DOHH2 (cell line): Measurements from ENCODE around the gene CHN2.
"Not testable (repeated sequence)": the region's sequence is repeated elsewhere in the genome, so short reads cannot be mapped to it uniquely, and the experiment has no call there.

Experiments
- H3F3A ChIP-seq: fragments of 200-600 bp; sonication (generic), shearing (Covaris generic); 2 replicates; pipeline ENCODE4 v1.6.0; 2016; ENCODE audit warnings: antibody characterized with exemption, mild to moderate bottlenecking; ENCODE audit not compliant: control insufficient read depth, insufficient read depth
- H3K27ac ChIP-seq: fragments of 200-600 bp; sonication (generic); 2 replicates; pipeline ENCODE4 v1.5.1; 2014; ENCODE audit warnings: low read depth, mild to moderate bottlenecking, low read length, moderate library complexity
- H3K27me3 ChIP-seq: fragments of 200-600 bp; sonication (generic); 2 replicates; pipeline ENCODE4 v1.6.1; 2014; ENCODE audit warnings: mild to moderate bottlenecking, low read length, mixed read lengths; ENCODE audit not compliant: control insufficient read depth
- H3K36me3 ChIP-seq: fragments of 200-600 bp; sonication (generic); 2 replicates; pipeline ENCODE4 v1.6.1; 2014; ENCODE audit warnings: mild to moderate bottlenecking, low read length, moderate library complexity, mixed read lengths; ENCODE audit not compliant: control insufficient read depth
- H3K4me1 ChIP-seq: fragments of 200-600 bp; sonication (generic); 2 replicates; pipeline ENCODE4 v1.6.1; 2014; ENCODE audit warnings: mild to moderate bottlenecking, low read length, mixed read lengths; ENCODE audit not compliant: control insufficient read depth
- H3K4me2 ChIP-seq: fragments of 200-600 bp; sonication (generic); 2 replicates; pipeline ENCODE4 v1.6.0; 2014; ENCODE audit warnings: mild to moderate bottlenecking, low read length, moderate library complexity
- H3K4me3 ChIP-seq: fragments of 200-600 bp; sonication (generic); 2 replicates; pipeline ENCODE4 v1.5.1; 2014; ENCODE audit warnings: mild to moderate bottlenecking, low read length, mixed read lengths
- H3K79me2 ChIP-seq: fragments of 200-600 bp; sonication (generic); 2 replicates; pipeline ENCODE4 v1.6.1; 2014; ENCODE audit warnings: mild to moderate bottlenecking, low read length, mixed read lengths; ENCODE audit not compliant: control insufficient read depth
- H3K9me2 ChIP-seq: fragments of 200-600 bp; sonication (generic); replicated peaks from 2 replicates; pipeline ENCODE4 v1.6.1; 2014; ENCODE audit warnings: mild to moderate bottlenecking, low read length, mixed read lengths; ENCODE audit not compliant: control insufficient read depth
- H3K9me3 ChIP-seq: fragments of 200-600 bp; sonication (generic); 2 replicates; pipeline ENCODE4 v1.6.1; 2014; ENCODE audit warnings: antibody characterized with exemption, low read length, mixed read lengths; ENCODE audit not compliant: control insufficient read depth, insufficient read depth
- H4K20me1 ChIP-seq: fragments of 200-600 bp; sonication (generic); 2 replicates; pipeline ENCODE4 v1.6.0; 2014; ENCODE audit warnings: low read depth, mild to moderate bottlenecking, antibody characterized with exemption, low read length, moderate library complexity; ENCODE audit not compliant: control insufficient read depth, insufficient read depth
- EZH2phosphoT487 ChIP-seq: fragments of 200-600 bp; sonication (generic); IDR thresholded peaks from 2 replicates; pipeline ENCODE4 v1.6.1; 2017; ENCODE audit warnings: borderline replicate concordance, mild to moderate bottlenecking, antibody characterized with exemption, low read length, moderate library complexity, mixed read lengths
- TF ChIP-seq, protein P1 (sequence below): fragments of 200-600 bp; sonication (generic); IDR thresholded peaks from one replicate; pipeline ENCODE4 v1.5.1; 2014; ENCODE audit warnings: antibody characterized with exemption, mild to moderate bottlenecking, low read depth, low read length; ENCODE audit not compliant: poor library complexity, severe bottlenecking

The CHN2 gene

DNA sequence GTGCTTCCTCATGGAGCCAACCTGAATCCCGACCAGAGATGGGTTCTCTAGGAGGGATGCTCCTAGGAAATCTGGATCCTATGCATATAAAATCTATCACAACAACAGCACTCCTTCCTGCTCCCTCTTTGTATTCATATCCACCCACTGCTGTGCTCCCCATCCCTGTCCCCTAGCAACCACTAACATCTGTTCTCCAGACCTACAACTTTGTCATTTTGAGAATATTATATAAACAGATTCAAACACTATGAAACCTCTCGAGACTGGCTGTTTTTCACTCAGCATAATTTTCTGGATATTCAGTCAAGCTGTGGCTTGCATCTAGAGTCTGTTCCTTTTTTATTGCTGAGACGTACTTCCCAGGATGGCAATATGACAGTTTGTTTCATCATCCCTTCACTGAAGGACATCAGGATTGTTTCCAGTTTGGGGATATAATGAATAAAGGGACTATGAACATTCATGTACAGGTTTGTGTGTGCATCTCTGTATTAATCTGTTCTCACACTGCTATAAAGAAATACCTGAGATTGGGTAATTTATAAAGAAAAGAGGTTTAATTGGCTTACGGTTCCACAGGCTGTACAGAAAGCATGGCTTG lies 333.0 kb downstream of the CHN2 start:
- no peak overlapping the region for H3K4me3 ChIP-seq
- no peaks in the 10 kb centered on the region for H3K36me3 ChIP-seq
- no peaks in the 10 kb centered on the region for H3K9me3 ChIP-seq
- H3F3A ChIP-seq: no peaks in the 10 kb centered on the region
- H3K27me3 ChIP-seq: 0 out of 2 replicates have a peak, but pooled peaks cover 4% of the 10 kb centered on the region
- no peaks in the 10 kb centered on the region for H3K79me2 ChIP-seq
- H3K4me1 ChIP-seq: no peaks in the 10 kb centered on the region
- no peak overlapping the region for H3K27ac ChIP-seq
- no peak for TF ChIP-seq EZH2phosphoT487
- TF ChIP-seq, protein P1, sequence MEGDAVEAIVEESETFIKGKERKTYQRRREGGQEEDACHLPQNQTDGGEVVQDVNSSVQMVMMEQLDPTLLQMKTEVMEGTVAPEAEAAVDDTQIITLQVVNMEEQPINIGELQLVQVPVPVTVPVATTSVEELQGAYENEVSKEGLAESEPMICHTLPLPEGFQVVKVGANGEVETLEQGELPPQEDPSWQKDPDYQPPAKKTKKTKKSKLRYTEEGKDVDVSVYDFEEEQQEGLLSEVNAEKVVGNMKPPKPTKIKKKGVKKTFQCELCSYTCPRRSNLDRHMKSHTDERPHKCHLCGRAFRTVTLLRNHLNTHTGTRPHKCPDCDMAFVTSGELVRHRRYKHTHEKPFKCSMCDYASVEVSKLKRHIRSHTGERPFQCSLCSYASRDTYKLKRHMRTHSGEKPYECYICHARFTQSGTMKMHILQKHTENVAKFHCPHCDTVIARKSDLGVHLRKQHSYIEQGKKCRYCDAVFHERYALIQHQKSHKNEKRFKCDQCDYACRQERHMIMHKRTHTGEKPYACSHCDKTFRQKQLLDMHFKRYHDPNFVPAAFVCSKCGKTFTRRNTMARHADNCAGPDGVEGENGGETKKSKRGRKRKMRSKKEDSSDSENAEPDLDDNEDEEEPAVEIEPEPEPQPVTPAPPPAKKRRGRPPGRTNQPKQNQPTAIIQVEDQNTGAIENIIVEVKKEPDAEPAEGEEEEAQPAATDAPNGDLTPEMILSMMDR: no peak
- H3K9me2 ChIP-seq: no peaks in the 10 kb centered on the region
- H4K20me1 ChIP-seq: no peaks in the 10 kb centered on the region
- H3K4me2 ChIP-seq: no peak overlapping the region

GRCh38 chr7:29528526-29528925 lies 334.0 kb downstream of the CHN2 start:
- H3K9me3 ChIP-seq, H3K4me3 ChIP-seq, H3K79me2 ChIP-seq, H3K9me2 ChIP-seq, H3K4me1 ChIP-seq, H3F3A ChIP-seq, H4K20me1 ChIP-seq, H3K27me3 ChIP-seq, H3K4me2 ChIP-seq, H3K27ac ChIP-seq, H3K36me3 ChIP-seq: not testable (repeated sequence)
